ENCODE data around the gene OGFRL1. TPM values are rescaled to one million over a fixed set of nuclear protein-coding genes. Genes with fewer than 3 reads are reported as not detected.

OGFRL1 gene
- total RNA-seq, 1 experiment from 2014 or later, result 6.9 TPM

DNA sequence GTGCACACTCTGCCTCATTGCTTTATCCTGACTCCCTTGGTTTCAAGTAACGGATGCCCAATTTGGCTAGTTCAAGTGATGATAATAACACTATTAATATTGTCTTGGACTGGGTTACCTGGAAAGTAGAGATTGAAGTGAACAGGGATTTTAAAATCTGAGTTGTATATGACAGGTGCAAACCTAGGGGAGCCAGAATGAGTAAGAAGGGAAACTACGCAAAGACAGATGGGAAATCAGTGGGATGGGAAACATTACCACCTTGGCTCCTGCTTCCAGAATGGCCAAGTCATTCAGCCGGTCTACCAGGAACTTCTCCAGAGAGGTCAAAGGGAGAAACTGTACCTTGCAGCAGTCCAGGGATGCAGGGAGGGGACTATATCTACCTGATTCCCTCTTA is 41.9 kb downstream of the OGFRL1 start:
- Mint-ChIP-seq H3K4me3 (ENCODE audit: unreplicated experiment) (no peak overlapping the region), H3K36me3 (ENCODE audit: insufficient read depth, unreplicated experiment) (no peaks in the 10 kb centered on the region), H3K27ac (ENCODE audit: unreplicated experiment) (no peak overlapping the region), H3K4me1 (ENCODE audit: low read depth, unreplicated experiment) (no peaks in the 10 kb centered on the region), H3K27me3 (ENCODE audit: insufficient read depth, unreplicated experiment) (peaks cover 4% of the 10 kb centered on the region), H3K9me3 (ENCODE audit: unreplicated experiment) (no peaks in the 10 kb centered on the region)
- ChIA-PET CTCF (no interaction called here), POLR2A (no interaction called here)
- Histone ChIP-seq H3K9me3 (no peaks in the 10 kb centered on the region), H3K36me3 (ENCODE audit: control insufficient read depth, insufficient read depth, low read length) (no peaks in the 10 kb centered on the region), H3K4me1 (no peaks in the 10 kb centered on the region), H3K27me3 (replicated peaks; ENCODE audit: control insufficient read depth, insufficient read depth, low read length) (no peaks in the 10 kb centered on the region), H3K4me3 (ENCODE audit: low read depth, low read length) (no peak overlapping the region)
- intact Hi-C loops (cut with micrococcal nuclease; ENCODE audit: unreplicated experiment), result no loop called here
- TF ChIP-seq, protein P1, sequence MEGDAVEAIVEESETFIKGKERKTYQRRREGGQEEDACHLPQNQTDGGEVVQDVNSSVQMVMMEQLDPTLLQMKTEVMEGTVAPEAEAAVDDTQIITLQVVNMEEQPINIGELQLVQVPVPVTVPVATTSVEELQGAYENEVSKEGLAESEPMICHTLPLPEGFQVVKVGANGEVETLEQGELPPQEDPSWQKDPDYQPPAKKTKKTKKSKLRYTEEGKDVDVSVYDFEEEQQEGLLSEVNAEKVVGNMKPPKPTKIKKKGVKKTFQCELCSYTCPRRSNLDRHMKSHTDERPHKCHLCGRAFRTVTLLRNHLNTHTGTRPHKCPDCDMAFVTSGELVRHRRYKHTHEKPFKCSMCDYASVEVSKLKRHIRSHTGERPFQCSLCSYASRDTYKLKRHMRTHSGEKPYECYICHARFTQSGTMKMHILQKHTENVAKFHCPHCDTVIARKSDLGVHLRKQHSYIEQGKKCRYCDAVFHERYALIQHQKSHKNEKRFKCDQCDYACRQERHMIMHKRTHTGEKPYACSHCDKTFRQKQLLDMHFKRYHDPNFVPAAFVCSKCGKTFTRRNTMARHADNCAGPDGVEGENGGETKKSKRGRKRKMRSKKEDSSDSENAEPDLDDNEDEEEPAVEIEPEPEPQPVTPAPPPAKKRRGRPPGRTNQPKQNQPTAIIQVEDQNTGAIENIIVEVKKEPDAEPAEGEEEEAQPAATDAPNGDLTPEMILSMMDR (IDR thresholded peaks at IDR 0.05; ENCODE audit: insufficient read depth in 1 of 2, low read depth in 1 of 2, low read length in 1 of 2, severe bottlenecking in 1 of 2, unreplicated experiment in 1 of 2), result no peak
- BruUV-seq (replicated peaks), result no TSS peak
- DNase-seq, result no peak

DNA sequence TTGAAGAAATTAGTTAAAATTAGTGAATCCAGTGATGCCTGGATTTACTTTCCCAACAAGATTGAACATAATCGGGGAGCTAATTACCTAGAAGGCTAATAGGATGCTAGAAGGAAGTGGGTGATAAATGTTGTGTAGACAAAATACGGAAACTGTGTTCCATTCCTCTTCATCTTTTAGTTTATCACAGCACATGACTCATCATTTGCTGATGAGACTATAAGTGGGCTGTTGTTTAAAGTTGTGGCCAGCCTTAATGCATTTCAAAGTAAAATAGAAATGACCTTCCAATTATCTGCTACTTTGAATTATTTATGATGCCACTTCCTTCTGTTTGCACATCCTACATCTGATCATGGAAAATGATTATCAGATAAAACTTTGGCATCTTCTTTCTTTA is 43.4 kb downstream of the OGFRL1 start:
- Mint-ChIP-seq H3K4me3 (ENCODE audit: unreplicated experiment) (no peak overlapping the region), H3K4me1 (ENCODE audit: low read depth, unreplicated experiment) (no peaks in the 10 kb centered on the region), H3K27ac (ENCODE audit: unreplicated experiment) (no peak overlapping the region), H3K27me3 (ENCODE audit: insufficient read depth, unreplicated experiment) (peaks cover 4% of the 10 kb centered on the region), H3K9me3 (ENCODE audit: unreplicated experiment) (no peaks in the 10 kb centered on the region), H3K36me3 (ENCODE audit: insufficient read depth, unreplicated experiment) (no peaks in the 10 kb centered on the region)
- Histone ChIP-seq H3K9me3 (no peaks in the 10 kb centered on the region), H3K4me1 (no peaks in the 10 kb centered on the region), H3K36me3 (ENCODE audit: control insufficient read depth, insufficient read depth, low read length) (no peaks in the 10 kb centered on the region), H3K27me3 (replicated peaks; ENCODE audit: control insufficient read depth, insufficient read depth, low read length) (no peaks in the 10 kb centered on the region), H3K4me3 (ENCODE audit: low read depth, low read length) (no peak overlapping the region)
- TF ChIP-seq, protein P1 (IDR thresholded peaks at IDR 0.05; ENCODE audit: insufficient read depth in 1 of 2, low read depth in 1 of 2, low read length in 1 of 2, severe bottlenecking in 1 of 2, unreplicated experiment in 1 of 2), result no peak
- POLR2A ChIA-PET, result no interaction called here
- intact Hi-C loops (cut with micrococcal nuclease; ENCODE audit: unreplicated experiment), result no loop called here
- BruUV-seq (replicated peaks), result no TSS peak
- DNase-seq, result no peak
- CTCF ChIA-PET, result no interaction called here

DNA sequence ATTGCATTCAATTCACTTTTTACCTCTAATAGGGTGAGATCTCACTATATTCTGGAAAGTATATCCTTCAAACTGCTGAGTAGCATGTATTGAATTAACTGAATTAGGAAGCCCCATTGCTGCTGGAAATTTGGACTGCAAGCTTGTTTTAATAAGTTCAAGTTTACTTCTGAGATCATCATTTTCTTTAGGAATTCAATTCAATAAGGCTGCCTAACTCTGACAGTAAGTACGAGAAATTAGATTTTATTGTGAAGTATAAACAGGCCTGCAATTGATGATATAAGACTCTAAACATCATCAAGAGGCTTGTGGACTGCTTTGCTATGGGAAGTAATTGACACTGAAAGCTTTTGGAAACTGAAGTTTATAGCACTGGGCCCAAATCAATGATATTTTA is 44.4 kb downstream of the OGFRL1 start:
- H3K4me3 Mint-ChIP-seq (ENCODE audit: unreplicated experiment), result no peak overlapping the region
- Histone ChIP-seq H3K4me3 (ENCODE audit: low read depth, low read length) (no peak overlapping the region), H3K9me3 (no peaks in the 10 kb centered on the region), H3K36me3 (ENCODE audit: control insufficient read depth, insufficient read depth, low read length) (no peaks in the 10 kb centered on the region), H3K27me3 (replicated peaks; ENCODE audit: control insufficient read depth, insufficient read depth, low read length) (no peaks in the 10 kb centered on the region), H3K4me1 (no peaks in the 10 kb centered on the region)
- no peaks in the 10 kb centered on the region for H3K4me1 Mint-ChIP-seq (ENCODE audit: low read depth, unreplicated experiment)
- no peak for DNase-seq
- no TSS peak for BruUV-seq (replicated peaks)
- intact Hi-C loops (cut with micrococcal nuclease; ENCODE audit: unreplicated experiment), result no loop called here
- peaks cover 4% of the 10 kb centered on the region for H3K27me3 Mint-ChIP-seq (ENCODE audit: insufficient read depth, unreplicated experiment)
- CTCF ChIA-PET, result no interaction called here
- H3K36me3 Mint-ChIP-seq (ENCODE audit: insufficient read depth, unreplicated experiment), result no peaks in the 10 kb centered on the region
- no peaks in the 10 kb centered on the region for H3K9me3 Mint-ChIP-seq (ENCODE audit: unreplicated experiment)
- H3K27ac Mint-ChIP-seq (ENCODE audit: unreplicated experiment), result no peak overlapping the region
- POLR2A ChIA-PET, result interaction anchor here (0.6 kb wide), 1 partner anchor 9 kb away, joined by 3 read pairs; no protein-coding TSS in a partner anchor
- TF ChIP-seq, protein P1 (IDR thresholded peaks at IDR 0.05; ENCODE audit: insufficient read depth in 1 of 2, low read depth in 1 of 2, low read length in 1 of 2, severe bottlenecking in 1 of 2, unreplicated experiment in 1 of 2), result no peak

All from Caco-2 (cell line).